ENCODE measurements around the gene ATP6V0D1.

ATP6V0D1 gene

DNA sequence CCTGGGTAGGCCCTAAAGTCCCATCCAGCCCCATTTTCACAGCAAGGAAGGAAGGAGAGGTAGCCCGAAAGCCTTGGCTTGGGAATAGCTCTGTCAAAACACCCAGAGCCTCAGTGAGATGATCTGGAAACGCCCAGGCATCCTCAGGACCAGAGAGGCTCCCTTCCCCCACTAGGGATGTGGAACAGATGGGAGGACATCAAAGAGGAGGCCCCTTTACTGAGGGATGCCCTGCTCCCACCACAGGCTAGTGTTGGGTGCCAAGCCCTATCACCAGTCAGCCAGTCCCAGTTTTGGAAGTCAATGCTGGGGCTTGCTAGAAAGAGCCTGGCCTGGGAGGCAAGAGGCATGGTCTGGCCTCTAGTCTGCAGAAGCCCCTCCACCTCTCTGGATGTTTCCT lies 92.4 kb downstream of the ATP6V0D1 start:
- no peak overlapping the region for H3K4me3 ChIP-seq (ENCODE audit: low read length)
- DNase-seq (ENCODE audit: low read depth), result no peak
- TF ChIP-seq, protein P1, sequence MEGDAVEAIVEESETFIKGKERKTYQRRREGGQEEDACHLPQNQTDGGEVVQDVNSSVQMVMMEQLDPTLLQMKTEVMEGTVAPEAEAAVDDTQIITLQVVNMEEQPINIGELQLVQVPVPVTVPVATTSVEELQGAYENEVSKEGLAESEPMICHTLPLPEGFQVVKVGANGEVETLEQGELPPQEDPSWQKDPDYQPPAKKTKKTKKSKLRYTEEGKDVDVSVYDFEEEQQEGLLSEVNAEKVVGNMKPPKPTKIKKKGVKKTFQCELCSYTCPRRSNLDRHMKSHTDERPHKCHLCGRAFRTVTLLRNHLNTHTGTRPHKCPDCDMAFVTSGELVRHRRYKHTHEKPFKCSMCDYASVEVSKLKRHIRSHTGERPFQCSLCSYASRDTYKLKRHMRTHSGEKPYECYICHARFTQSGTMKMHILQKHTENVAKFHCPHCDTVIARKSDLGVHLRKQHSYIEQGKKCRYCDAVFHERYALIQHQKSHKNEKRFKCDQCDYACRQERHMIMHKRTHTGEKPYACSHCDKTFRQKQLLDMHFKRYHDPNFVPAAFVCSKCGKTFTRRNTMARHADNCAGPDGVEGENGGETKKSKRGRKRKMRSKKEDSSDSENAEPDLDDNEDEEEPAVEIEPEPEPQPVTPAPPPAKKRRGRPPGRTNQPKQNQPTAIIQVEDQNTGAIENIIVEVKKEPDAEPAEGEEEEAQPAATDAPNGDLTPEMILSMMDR (conservative IDR thresholded peaks at IDR 0.05; ENCODE audit: low read depth, low read length), result no peak

DNA sequence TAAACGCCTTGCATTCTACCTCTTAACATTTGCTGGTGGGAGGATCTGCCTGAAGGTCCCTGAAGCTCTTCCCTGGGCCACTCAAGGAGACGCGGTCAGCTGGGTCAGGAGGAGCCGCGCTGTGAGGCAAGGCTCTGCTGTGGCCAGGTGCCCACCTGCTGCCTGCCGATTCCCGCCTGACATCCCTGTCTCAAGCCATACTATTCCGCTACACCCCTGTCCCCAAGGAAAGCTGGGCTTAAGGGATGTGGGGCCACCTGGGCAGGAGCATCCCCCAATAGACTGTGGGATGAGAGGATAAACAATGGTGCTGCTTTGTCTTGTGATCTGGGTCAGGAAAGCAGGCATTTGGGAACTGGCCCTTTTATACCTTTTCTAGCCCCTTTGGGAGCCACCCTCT lies 92.8 kb downstream of the ATP6V0D1 start:
- H3K4me3 ChIP-seq (ENCODE audit: low read length), result no peak overlapping the region
- no peak for DNase-seq (ENCODE audit: low read depth)
- TF ChIP-seq, protein P1 (conservative IDR thresholded peaks at IDR 0.05; ENCODE audit: low read depth, low read length), result no peak

Data from retinal pigment epithelial cell (primary cell).